GM08714 (cell line): ENCODE measurements around the gene SPATA31E1.
"Not testable (repeated sequence)": the region's sequence is repeated elsewhere in the genome, so short reads cannot be mapped to it uniquely, and the experiment has no call there.

Experiments used
- H3K4me3 ChIP-seq: fragments of 200-500 bp; sonication (Bioruptor generic); 2 replicates; pipeline ENCODE4 v1.5.1; 2014; ENCODE audit warnings: mild to moderate bottlenecking, low read length, inconsistent platforms
- ZNF274 ChIP-seq: IDR thresholded peaks from 2 replicates; pipeline ENCODE4 v1.6.1; 2012; ENCODE audit warnings: mild to moderate bottlenecking, low read depth, low read length

The SPATA31E1 gene

DNA sequence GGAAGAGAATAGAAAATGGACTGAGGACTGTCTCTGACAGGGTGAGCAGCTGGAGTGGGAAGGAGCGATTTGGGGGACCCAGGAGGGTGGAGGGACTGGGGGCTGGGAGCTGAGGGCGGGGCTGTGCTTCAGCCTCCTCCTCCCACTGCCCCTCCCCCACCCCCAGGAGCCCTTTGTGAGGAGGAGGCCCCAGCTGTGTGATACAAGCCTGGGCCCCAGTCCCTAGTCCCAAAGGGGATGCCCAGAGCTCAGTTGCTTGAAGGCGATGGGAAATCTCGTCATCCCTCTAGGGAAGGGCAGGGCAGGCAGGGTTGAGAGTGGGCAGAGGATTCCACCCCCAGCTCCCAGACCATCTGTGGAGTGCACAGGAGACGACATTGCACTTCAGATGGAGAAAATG is at the start of gene SPATA31E1:
TSS of gene SPATA31E1 (plus strand) at position 251 of the 400 bp plus-strand sequence. CDS start at position 266, 15 bp downstream.
- no peak for TF ChIP-seq ZNF274
- H3K4me3 ChIP-seq, result no peak within 1 kb of the TSS

DNA sequence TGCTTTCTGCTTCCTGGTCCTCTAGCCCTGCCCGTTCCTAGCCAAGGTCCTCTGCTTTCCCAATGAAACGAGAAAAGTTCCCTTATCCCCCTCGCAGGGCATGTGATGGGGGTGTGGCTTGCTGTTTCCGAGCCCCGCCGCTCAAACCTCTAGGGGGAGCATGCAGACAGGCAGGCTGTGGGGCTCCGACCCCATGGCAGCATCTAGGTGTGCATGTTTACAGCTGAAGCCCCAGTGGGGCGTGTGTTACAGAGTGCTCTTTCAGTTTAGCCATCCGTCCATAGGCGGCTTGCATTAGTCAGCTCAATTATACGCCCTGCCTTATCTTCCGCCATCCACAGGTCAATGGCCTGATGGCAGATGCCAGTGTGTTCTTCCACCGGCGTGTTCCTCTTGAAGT is 48.3 kb upstream of the SPATA31E1 start:
- H3K4me3 ChIP-seq, result no peak overlapping the region
- no peak for TF ChIP-seq ZNF274

GRCh38 chr9:87836536-87836935 is 46.1 kb upstream of the SPATA31E1 start:
- H3K4me3 ChIP-seq, result no peak overlapping the region
- TF ChIP-seq ZNF274, result no peak

DNA sequence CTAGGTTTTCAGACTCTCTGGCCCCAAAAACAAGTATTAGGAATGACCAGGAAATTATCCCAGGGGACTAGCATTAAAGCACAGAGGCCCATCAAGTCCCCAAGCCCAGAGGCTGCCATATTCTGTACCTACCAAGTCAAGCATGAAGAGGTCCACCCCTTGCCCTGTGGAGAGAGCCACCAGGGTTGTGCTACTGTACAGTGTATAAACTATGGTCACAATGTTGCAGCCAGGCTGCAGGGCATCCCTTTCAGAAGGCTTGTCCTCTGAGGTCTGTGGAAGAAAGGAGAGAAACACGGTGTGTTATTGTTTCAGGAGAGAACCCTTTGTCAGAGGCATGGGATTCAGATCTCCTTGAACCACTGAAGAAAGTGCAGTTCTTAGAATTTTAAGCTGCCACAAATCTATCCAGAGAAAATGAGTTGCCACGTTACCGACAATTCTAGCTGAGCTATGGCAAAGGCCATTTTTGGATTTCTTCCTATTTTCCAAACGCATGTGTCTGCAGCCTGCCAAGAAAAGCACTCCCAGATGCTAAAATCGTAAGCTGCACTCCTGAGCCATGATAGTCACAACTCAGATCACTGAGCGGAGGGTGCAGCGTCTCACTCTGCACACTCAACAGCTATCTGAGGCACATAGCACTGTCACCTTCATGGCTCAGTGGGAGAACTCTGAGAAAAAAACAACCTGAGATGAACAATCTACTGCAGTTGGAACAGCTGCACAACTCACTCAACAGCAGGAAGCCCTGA is 45.5 kb upstream of the SPATA31E1 start:
- no peak overlapping the region for H3K4me3 ChIP-seq
- TF ChIP-seq ZNF274, result no peak

- TF ChIP-seq ZNF274, result no peak
- H3K4me3 ChIP-seq, result no peak overlapping the region
Observed at GRCh38 chr9:87840134-87840533, 42.5 kb upstream of the SPATA31E1 start.

DNA sequence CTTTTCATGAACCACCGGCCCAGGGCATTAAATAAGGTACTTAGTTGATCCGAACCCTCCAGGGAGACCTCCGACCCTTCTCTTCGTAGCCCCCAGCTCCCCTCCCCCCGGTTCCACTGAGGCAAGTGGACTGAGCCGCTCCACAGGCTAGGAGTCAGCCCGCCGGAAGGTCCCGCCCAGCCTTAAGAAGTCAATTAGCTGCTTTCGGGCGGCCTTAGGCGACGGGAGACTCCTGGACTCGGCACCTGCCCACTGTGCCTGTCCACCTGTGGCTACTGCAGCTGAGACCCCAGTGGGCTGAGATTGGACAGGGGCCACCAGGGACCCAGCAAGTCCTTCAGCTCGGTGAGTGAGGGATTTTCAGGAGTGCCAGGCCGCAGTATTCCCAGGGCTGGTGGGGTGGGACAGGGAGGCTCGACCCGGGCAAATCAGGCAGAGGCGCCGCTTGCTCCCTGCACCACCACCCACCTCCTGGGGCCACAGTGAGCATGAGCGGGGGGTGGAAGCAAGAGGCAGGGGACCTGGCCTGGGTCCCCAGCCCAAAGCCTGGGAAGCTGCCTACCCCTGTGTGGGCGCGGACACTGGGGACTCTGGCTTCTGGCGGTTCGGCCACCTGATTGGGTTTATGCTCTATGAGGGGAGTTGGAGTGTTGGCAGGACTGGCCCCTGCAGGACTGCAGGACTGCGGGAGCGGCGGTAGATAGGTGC is 39.6 kb upstream of the SPATA31E1 start:
- no peak overlapping the region for H3K4me3 ChIP-seq
- no peak for TF ChIP-seq ZNF274

DNA sequence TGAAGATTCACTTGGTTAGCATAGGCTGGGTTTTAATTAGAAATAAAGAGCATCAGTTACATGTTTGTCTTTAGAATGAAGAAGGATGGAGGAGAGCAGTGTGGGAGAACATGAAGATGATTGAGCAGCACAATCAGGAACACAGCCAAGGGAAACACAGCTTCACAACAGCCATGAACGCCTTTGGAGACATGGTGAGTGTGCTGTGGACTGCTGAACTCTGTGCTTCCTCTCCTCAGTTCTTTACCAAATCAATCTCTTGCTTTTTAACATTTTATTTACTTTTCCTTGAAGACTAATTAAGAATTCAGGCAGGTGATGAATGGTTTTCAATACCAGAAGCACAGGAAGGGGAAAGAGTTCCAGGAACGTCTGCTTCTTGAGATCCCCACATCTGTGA is 38.2 kb upstream of the SPATA31E1 start:
- H3K4me3 ChIP-seq, result no peak overlapping the region
- no peak for TF ChIP-seq ZNF274

DNA sequence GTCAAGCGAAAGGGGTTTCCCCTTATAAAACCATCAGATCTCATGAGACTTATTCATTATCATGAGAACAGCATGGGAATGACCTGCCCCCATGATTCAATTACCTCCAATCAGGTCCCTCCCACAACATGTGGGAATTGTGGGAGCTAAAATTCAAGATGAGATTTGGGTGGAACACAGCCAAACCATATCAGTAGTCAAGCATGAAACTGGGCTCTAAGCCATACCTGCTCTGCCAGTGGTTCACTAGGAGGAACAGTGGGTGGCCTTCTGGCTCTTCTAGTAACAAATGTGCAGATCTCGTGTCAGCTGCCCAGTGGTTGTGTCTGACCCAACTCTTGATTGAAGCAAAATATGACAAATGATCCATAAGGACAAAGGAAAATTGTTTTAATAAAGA is 34.9 kb upstream of the SPATA31E1 start:
- H3K4me3 ChIP-seq, result not testable (repeated sequence)

GRCh38 chr9:87849144-87849758 is 33.4 kb upstream of the SPATA31E1 start:
- no peak for TF ChIP-seq ZNF274
- no peak overlapping the region for H3K4me3 ChIP-seq

DNA sequence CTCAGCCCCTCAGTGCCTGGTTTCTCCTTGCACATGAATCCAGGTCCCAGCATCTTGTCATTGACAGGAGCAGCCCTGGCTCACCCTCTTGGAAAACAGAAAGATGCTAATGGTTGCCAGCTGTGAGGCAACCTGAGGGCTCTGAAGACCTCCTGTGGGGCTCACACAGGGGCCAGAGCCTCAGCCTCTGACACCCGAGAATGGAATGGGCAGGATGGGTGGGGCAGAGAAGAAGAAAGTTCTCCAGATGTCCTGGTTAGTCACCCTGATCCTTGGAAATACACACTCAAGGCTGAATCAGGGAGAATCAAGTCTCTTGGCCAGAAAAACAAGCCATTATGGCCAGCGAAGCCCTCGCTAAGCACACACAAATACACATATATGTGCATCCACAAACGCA is 32.3 kb upstream of the SPATA31E1 start:
- no peak for TF ChIP-seq ZNF274
- no peak overlapping the region for H3K4me3 ChIP-seq

GRCh38 chr9:87851186-87851585 is 31.5 kb upstream of the SPATA31E1 start:
- not testable (repeated sequence) for H3K4me3 ChIP-seq

GRCh38 chr9:87853302-87853701 is 29.4 kb upstream of the SPATA31E1 start:
- H3K4me3 ChIP-seq, result no peak overlapping the region
- no peak for TF ChIP-seq ZNF274

GRCh38 chr9:87853876-87854579 is 28.6 kb upstream of the SPATA31E1 start:
- no peak for TF ChIP-seq ZNF274
- H3K4me3 ChIP-seq, result no peak overlapping the region

DNA sequence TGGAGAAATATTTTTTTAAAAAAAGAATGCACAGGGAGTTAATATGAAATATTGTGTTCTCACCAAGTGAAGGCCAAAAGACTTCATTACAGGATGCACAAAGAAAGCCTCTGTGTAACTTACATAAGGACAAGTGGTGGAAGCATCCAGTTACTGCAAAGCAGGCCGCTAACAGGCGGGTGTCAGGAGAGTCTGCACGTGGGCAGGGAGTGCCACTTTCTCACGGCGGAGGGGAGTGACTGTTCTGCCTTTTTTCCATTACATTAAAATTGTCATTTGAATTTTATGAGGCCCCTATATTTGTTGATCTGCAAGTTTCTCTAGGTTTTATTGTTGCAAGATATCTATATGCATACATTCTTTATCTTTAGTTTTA is 28.1 kb upstream of the SPATA31E1 start:
- no peak overlapping the region for H3K4me3 ChIP-seq
- TF ChIP-seq ZNF274, result no peak

DNA sequence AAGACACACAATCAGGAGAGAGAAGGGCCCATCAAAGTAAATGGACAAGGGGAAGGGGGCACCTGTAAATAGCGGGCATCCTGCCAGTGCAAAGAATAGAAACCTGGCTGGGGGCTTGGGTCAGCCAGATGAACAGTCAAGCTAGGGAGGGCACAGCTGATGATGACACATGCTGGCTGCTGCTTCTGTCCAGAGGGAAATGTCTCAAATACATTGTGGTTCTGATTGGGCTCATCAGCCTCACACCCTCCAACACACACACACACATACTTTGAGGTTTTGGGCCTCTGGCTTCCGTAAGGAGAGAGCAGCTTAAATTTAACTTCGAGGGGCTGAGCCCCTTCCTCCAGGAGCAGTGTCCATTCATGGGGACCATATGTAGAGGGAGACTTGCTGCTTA is 27.6 kb upstream of the SPATA31E1 start:
- H3K4me3 ChIP-seq, result no peak overlapping the region
- TF ChIP-seq ZNF274, result no peak
